Kidney epithelial cell (primary cell): ENCODE measurements around the gene ASB13. TPM values are rescaled to one million over a fixed set of nuclear protein-coding genes. Genes with fewer than 3 reads are reported as not detected.

Source experiments
- DNase-seq: peaks from one replicate; pipeline ENCODE4 v3.0.0-alpha.2; 2010; ENCODE audit warnings: low read depth
- H3K27me3 ChIP-seq: 2 replicates; pipeline ENCODE4 v1.6.0; 2011; ENCODE audit warnings: low read length; ENCODE audit not compliant: control insufficient read depth, insufficient read depth
- H3K36me3 ChIP-seq: 2 replicates; pipeline ENCODE4 v1.5.1; 2011; ENCODE audit warnings: low read length; ENCODE audit not compliant: control insufficient read depth, insufficient read depth
- H3K4me3 ChIP-seq: 2 replicates; pipeline ENCODE4 v1.5.1; 2011; ENCODE audit warnings: low read depth, mild to moderate bottlenecking, control low read depth, low read length
- total RNA-seq: library from RNA; depleted of rRNA; stranded (reverse); fragments of >200 nt; gene quantifications from 2 replicates; pipeline ENCODE4 v1.2.3, GENCODE V29; 2015
- TF ChIP-seq, protein P1 (sequence below): IDR thresholded peaks from 2 replicates; pipeline ENCODE4 v1.5.1; 2011; ENCODE audit warnings: mild to moderate bottlenecking, moderate library complexity, low read length, control low read depth, inconsistent platforms; ENCODE audit not compliant: insufficient read depth, poor library complexity, severe bottlenecking

Gene ASB13
- total RNA-seq, 1 donor from 2014 or later = 17.3 TPM

- no peak for DNase-seq
- H3K4me3 ChIP-seq = no peak overlapping the region
- TF ChIP-seq, protein P1, sequence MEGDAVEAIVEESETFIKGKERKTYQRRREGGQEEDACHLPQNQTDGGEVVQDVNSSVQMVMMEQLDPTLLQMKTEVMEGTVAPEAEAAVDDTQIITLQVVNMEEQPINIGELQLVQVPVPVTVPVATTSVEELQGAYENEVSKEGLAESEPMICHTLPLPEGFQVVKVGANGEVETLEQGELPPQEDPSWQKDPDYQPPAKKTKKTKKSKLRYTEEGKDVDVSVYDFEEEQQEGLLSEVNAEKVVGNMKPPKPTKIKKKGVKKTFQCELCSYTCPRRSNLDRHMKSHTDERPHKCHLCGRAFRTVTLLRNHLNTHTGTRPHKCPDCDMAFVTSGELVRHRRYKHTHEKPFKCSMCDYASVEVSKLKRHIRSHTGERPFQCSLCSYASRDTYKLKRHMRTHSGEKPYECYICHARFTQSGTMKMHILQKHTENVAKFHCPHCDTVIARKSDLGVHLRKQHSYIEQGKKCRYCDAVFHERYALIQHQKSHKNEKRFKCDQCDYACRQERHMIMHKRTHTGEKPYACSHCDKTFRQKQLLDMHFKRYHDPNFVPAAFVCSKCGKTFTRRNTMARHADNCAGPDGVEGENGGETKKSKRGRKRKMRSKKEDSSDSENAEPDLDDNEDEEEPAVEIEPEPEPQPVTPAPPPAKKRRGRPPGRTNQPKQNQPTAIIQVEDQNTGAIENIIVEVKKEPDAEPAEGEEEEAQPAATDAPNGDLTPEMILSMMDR = no peak
- H3K27me3 ChIP-seq = no peaks in the 10 kb centered on the region
- no peaks in the 10 kb centered on the region for H3K36me3 ChIP-seq
Observed at GRCh38 chr10:5648494-5649457, 17.6 kb downstream of the ASB13 start.

- Histone ChIP-seq H3K27me3 (no peaks in the 10 kb centered on the region), H3K36me3 (no peaks in the 10 kb centered on the region)
Observed at GRCh38 chr10:5647507-5648240, 18.7 kb downstream of the ASB13 start.

GRCh38 chr10:5645944-5646617 lies 20.3 kb downstream of the ASB13 start:
- Histone ChIP-seq H3K36me3 (no peaks in the 10 kb centered on the region), H3K4me3 (no peak overlapping the region), H3K27me3 (no peaks in the 10 kb centered on the region)
- no peak for DNase-seq
- TF ChIP-seq, protein P1 = no peak

More at GRCh38 chr10:5647507-5648240, 18.7 kb downstream of the ASB13 start:
- TF ChIP-seq, protein P1 = no peak
- no peak for DNase-seq
- no peak overlapping the region for H3K4me3 ChIP-seq

DNA sequence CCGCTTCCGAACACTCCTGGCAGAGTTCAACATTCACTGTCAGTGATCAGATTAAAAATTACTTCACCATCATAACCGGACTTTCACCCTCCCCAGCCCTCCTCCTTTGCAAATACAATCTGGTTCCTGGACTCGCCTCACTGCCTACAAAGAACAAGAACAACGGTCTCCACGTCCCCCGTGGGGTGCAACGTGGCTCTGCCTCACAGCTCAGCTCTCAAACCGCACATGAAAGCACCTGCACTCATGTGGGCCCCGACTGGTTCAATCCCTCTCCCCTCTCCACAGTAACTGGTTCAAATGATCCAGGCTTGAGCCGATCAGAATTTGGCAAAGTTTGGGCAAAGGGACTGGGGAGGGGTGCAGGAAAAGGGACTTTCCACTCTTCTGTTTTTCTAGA lies 21.0 kb downstream of the ASB13 start:
- no peak for DNase-seq
- no peaks in the 10 kb centered on the region for H3K27me3 ChIP-seq
- no peaks in the 10 kb centered on the region for H3K36me3 ChIP-seq
- no peak overlapping the region for H3K4me3 ChIP-seq
- TF ChIP-seq, protein P1 = no peak

DNA sequence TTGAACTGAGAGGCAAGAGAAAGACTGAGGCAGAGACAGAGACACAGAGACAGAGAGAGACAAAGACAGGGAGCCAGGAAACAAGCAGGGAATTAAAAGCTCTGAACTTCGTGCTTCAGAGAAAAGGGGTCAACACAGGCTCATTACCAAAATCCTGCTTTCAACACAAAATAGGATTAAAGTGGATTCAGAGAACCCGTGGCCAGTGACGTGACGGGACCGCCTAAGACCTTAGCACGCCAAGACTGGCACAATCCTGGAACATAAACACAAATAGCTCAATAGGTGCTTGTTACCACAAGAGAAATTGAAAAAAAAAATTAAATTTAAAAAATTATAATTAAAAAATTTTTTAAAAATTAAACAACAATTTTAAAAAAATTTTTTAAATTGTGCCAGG lies 21.5 kb downstream of the ASB13 start:
- Histone ChIP-seq H3K36me3 (peaks cover 1% of the 10 kb centered on the region), H3K27me3 (no peaks in the 10 kb centered on the region), H3K4me3 (no peak overlapping the region)
- TF ChIP-seq, protein P1 = no peak
- no peak for DNase-seq
